Epithelial cell of esophagus (primary cell): ENCODE measurements around the gene THTPA.
A peak's percentile ranks its signal among the peaks of the same experiment; 100 is the strongest.

Experiments
- DNase-seq: peaks from one replicate; pipeline ENCODE4 v3.0.0; 2010; ENCODE audit warnings: low read depth
- H3K4me3 ChIP-seq: 2 replicates; pipeline ENCODE4 v1.5.1; 2011; ENCODE audit warnings: mild to moderate bottlenecking, low read length, control low read depth
- TF ChIP-seq, protein P1 (sequence below): IDR thresholded peaks from 2 replicates; pipeline ENCODE4 v1.5.1; 2011; ENCODE audit warnings: low read depth, mild to moderate bottlenecking, low read length, control low read depth, inconsistent platforms; ENCODE audit not compliant: insufficient read depth; ENCODE audit errors: missing control alignments

The THTPA gene

GRCh38 chr14:23555882-23556699 lies at the start of gene THTPA:
Gene THTPA, plus strand, starts transcription at chr14:23556271. Its CDS starts 487 bp downstream, at chr14:23556758.
- peak within 1 kb of the TSS; percentile 90 for H3K4me3 ChIP-seq
- TF ChIP-seq, protein P1, sequence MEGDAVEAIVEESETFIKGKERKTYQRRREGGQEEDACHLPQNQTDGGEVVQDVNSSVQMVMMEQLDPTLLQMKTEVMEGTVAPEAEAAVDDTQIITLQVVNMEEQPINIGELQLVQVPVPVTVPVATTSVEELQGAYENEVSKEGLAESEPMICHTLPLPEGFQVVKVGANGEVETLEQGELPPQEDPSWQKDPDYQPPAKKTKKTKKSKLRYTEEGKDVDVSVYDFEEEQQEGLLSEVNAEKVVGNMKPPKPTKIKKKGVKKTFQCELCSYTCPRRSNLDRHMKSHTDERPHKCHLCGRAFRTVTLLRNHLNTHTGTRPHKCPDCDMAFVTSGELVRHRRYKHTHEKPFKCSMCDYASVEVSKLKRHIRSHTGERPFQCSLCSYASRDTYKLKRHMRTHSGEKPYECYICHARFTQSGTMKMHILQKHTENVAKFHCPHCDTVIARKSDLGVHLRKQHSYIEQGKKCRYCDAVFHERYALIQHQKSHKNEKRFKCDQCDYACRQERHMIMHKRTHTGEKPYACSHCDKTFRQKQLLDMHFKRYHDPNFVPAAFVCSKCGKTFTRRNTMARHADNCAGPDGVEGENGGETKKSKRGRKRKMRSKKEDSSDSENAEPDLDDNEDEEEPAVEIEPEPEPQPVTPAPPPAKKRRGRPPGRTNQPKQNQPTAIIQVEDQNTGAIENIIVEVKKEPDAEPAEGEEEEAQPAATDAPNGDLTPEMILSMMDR: no peak
- DNase-seq: peak; percentile 87

DNA sequence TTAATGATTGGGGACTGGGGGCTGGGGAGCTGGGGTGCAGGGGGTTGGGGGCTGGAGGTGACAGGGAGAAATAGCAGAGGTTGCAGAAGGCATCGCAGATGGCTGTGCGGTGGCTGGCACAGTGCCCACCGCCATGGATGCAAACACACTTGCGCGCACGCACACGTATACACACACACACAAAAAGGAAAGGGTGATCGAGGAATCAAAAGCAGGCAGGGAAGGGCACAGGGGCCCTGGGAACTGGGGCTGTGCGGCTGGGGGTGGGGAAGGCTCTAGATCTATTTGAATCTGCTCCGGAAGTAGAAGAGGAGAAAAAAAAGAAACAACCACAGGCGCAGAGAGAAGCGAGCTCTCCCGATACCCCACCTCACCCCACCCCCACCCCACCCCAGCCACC lies 43.9 kb upstream of the THTPA start:
- TF ChIP-seq, protein P1: no peak
- H3K4me3 ChIP-seq: no peak overlapping the region
- DNase-seq: no peak

DNA sequence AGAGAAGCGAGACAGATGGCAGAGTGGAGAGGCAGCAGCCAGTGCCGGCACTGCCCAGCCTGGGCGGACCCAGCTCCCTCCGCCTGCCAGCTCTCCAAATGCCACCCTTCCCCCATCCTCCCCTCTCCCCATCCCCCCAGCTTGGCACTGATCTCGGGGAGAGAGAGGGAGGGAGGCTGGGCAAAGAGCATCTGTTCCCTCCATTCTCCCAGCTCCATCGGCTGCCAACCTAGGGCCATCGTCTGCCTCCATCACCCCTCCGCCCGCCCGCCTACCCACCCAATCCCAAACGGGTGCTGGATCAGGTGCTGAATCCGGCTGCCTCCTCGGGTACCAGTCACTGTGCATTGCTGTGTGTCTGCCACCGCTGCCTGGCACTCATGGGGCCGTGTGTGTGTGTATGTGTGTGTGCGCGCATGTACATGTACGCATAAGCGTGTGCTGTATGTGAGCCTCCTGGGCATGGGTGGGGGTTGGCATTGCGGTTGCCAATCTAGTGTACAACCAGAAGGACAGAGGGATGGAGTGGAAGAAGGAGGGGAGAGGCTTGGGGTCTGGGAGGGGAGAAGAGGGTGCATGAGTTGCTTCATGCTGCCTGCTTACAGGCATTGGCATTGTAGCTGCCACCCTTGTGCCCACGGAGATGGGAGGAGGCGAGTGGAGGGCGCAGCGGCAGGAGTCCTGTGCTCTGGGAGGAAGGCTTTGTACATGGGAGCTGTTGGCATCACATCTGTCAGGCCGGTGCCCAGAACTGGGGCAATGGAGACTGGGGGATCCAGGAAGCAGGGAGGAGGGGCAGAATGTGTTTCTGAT lies 42.9 kb upstream of the THTPA start:
- H3K4me3 ChIP-seq: no peak overlapping the region
- no peak for DNase-seq
- TF ChIP-seq, protein P1: no peak

DNA sequence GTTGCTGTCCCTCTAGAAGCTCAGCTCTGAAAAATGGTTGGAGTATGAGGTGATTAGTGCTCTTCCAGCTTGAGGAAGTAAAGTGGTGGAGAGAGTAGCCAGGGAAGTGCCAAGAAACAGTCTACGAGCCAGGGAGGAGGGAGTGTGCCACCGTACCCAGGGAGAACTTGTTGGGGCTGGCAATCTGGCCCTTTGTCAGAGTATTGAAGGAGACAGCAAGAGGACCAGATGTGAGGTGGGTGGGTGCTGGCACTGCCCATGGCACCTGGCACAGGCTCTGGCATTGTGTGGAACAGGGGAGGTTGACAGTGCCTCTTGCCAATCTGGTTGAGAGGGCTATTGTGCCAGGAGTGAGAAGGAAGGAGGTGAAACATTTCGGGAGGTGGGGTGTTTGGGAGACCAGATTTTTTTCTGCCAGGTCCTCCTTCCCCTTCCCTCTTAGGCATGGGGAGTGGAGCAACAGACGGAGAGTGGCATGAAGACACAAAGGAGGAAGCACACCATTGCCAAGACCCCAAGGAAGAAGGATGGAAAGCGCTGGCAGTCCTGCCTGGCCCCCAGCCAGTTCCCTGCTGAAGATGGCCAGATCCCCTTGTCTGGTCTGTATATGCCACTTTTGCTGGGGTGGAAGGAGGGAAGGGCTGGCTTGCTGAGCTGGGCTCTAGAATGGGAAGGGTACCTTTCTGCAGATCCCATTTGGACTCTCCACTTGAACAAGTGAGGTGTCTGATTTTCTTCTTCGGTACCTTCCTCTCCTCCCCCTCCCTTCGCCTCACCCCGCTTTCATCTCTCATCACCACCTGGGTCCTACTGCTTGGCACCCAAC lies 42.0 kb upstream of the THTPA start:
- no peak overlapping the region for H3K4me3 ChIP-seq
- no peak for DNase-seq
- TF ChIP-seq, protein P1: no peak

DNA sequence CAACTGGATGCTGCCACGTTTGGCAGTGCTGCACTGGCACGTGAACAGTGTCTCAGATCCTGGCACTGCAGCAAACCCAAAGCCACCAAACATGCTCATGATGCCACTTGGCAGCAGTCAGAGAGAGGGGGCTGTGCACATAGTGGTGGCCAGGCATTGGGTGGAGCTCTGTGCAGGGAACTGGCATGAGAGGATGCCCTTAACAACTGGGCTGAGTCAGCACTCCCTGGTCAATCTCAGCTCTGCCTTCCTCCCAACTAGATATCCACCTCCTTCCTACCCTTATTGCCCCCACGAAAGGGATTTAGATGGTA lies 41.5 kb upstream of the THTPA start:
- no peak for DNase-seq
- TF ChIP-seq, protein P1: no peak
- H3K4me3 ChIP-seq: no peak overlapping the region

DNA sequence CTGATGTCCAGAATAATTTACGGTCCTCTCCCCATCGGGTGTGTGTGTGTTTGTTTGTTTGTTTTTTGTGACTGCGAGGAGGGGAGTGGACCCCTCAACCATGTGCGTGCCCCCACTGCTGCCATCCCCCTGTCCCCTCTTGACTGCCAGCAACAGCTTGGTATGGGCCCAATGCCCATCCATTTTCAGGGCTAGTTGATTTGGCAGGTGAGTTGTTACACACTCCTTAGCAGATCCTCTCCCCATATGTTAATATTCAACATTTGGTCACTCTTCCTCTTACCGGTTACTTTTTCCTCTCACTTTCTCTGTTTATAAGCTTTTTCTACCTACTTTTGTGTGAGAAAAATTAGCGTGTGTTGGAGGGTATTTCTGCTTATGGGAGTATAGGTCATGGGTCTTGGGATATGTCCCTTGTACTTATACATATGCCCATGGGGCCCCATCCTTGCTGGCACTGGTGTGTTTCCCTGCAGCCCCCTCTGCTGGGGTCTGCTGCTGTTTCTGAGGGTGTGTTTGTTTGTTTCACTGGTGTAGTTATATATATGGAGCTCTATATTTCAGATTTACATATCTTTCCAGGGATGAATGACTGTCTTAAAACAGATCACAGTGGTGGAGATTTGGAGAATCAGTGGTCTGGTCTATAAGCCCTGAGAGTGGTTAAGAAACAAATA lies 38.3 kb upstream of the THTPA start:
- TF ChIP-seq, protein P1: no peak
- no peak overlapping the region for H3K4me3 ChIP-seq
- DNase-seq: no peak
